HG03139 (cell line): Measurements from ENCODE around the gene COL25A1.
"Not testable (repeated sequence)": the region's sequence is repeated elsewhere in the genome, so short reads cannot be mapped to it uniquely, and the experiment has no call there.

Source experiments
- ATAC-seq: cut with Tn5 transposase; IDR thresholded peaks from one replicate; pipeline ENCODE4 v1.9.1; 2021; ENCODE audit not compliant: unreplicated experiment

Gene COL25A1

DNA sequence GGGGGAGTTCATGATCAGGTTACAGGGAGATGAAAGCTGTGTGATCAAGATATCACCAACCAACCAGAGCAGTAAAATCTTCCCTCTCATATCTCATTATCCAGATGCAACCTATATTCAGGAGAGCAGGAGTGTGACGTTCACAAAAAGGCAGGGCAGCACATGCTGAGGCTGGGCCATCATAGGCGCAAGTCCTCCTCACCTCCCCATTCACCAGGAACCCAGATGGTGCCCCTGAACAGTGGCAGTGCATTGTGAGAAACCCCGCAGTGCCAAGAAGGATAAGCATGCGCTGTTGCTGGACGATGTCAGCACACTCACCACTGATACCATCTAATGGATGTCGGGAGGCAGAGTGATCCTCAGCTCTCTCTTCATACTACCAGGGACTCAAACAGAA is 170.9 kb downstream of the COL25A1 start:
- ATAC-seq = no peak

DNA sequence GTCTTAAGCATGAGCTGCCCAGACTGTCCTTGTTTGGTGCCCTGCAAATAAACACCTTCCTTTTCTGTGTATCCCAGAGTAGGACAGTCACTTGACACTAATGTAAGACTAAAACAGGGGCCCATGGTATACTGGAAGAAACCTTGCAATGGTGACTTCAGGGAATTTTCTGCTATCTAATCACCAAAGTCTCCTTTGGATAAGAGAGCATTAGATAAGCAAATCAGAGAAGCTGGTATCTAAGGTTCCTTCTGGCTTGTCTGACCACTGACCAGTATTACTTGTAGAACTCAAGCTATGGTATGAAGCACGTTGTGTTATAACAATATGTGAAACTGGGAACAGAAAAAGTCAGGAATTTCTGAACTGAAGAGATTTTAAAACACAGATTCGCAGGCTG is 173.9 kb downstream of the COL25A1 start:
- ATAC-seq = no peak

DNA sequence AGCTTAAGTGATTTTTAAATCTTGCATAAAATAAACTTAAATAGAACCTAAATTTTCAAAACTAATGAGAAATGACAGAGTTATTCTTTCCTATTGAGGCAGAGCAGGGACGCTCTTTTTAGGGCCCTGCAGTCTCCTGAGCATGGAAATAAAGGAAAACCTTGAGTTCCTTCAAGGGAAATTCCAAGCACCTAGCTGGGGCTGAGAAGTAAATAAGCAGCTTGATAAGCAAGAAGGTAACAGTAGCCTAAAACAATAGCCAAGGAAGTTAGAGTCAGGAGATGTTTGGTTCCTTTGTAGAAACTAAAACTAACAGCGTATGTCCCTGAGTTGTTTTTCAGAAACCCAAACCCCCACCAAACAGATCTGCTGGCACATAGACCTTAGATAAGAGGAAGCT is 174.6 kb downstream of the COL25A1 start:
- no peak for ATAC-seq

DNA sequence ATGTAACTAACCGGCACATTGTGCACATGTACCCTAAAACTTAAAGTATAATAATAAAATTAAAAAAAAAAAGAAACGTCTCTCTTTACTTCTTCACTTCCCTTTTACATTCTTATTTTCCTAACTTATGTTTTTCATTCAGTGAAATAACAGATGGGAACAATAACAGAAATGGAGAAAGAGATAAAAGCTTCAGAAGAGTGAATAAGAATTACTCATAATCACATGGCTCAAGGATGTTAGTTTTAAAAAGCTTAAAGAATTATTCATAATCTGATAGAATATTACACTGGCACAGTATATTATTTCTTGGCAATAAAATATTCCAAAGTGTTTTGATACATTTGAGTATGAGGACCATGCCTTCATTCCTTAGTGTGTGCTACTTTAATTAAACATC is 175.6 kb downstream of the COL25A1 start:
- ATAC-seq = no peak

DNA sequence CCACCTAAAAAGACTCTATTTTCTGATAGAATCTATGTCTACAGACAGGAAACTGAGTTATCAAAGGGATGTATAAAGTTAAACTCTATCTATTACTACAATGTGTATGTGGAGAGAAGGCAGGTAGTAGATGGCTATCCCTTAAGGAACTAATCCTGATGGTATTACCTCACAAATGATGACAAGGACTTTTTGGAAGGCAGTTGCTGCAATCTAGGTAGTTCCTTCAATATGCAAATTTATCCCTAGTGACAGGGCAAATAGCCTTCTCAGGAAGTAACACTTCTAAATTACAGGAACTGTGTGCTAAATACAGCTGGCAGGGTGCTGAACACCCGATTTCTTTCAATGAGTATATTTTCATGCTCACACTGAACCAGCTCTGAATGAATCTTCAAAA is 177.4 kb downstream of the COL25A1 start:
- no peak for ATAC-seq

DNA sequence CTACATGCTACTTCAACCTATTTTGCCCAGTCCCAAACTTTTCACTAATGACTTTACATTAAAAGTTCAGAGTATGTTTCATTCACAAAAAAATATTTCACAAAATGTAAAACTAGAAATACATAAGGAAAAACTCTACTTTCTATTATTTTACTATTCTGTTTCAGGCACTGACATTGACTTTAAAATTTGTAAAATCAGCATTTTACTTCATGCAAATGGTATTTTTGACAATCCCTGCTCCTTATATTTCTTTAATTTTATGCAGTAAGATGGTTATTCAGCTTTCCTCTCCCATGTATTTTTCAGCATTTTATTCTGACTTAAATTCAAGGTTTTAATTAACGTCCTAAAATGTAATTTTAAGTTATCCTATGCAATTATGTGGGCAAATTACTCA is 178.5 kb downstream of the COL25A1 start:
- ATAC-seq = no peak

DNA sequence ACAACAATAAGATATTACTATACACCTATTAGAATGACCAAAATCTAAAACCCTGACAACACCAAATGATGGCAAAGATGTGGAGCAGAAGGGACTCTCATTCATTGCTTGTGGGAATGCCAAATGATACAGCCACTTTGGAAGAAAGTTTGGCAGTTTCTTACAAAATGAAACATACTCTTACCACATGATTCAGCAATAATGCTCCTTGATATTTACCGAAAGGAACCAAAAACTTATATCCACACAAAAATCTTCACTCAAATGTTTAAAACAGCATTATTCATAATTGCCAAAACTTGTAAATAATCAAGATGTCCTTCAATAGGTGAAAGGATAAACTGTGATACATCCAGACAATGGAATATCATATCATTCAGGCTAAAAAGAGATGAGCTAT is 180.9 kb downstream of the COL25A1 start:
- ATAC-seq = no peak

DNA sequence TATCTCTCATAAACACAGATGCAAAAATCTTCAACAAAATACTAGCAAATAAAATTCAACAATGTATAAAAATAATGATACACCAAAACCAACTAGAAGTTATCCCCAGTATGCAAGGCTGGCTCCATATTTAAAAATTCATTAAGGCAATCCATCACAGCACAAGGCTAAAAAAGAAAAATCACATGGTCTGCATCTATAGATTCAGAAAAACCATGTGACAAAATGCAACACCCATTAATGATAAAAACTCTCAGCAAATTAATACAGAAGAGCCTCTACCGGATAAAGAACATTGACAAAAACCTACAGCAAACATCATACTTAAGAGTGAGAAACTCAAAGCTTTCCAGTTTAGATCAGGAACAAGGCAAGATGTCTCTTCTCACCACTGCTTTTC is 182.6 kb downstream of the COL25A1 start:
- no peak for ATAC-seq

DNA sequence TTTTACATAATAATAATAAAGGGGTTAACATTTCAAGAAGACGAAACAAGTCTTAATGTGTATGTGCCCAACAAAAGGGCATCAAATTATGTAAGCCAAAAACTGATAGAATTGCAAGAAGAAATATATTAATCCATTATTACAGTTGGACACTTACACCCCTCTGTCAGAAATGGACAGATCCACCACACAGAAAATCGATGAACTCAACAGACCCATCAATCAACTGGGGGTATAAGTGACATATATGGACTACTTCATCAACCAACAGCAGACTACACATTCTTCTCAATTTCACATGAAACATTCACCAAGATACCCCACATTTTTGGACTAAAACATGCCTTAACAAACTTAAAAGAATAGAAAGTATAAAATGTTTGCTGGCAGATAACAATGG is 183.8 kb downstream of the COL25A1 start:
- ATAC-seq = no peak

DNA sequence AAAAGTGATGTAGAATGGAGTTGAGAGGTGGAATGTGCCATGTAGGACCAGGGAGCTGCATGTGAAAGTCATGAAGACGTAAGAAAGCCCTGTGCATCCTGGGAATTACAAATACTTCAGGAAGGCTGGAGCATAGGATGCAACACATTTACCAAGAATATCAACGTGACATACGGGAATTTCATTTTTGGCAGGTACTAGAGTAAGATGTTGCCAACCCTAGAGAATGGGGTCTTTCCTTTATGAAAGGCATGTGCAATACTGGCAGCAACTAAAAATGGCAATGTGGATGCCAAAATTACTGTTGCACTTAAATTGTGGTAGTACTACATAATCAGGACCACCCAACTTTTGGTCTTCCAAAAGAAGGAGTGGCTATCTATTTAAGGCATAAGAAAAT is 188.0 kb downstream of the COL25A1 start:
- ATAC-seq = no peak

DNA sequence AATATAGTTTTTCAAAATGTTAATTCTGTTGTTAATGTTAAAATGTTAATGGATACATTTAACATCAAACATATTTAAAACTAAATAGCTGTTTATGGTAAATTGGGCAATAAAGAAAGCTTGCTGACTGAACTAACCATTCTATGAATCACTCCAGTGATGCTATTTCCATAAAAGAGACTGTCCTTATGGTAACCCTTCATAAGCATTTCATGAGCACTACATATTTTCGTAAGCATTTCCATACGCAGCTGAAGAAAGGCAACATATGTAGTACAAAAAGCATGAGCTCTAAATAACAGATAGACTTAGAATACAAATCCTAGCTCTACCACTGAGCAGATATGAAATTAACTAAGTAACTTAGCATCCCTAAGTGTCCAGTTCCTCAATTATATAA is 188.9 kb downstream of the COL25A1 start:
- no peak for ATAC-seq

DNA sequence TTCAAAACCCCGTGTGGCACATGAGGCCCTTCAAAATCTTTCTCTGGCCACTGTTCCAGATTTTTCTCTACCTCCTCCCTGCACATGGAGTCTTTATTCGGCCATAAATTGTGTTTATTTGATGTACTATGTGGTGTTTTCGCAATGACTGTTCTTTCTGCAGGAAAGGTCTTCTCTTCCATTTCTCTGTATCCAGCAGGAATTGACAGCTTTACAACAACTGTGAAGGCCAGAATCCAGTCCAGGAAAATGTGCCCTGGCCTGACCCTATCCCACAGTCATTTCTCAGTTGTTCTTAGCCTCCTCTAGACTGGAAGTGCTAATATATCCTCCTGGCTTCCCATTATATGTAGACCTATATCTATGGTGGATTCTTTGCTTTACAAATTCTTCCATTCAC is 191.4 kb downstream of the COL25A1 start:
- no peak for ATAC-seq

DNA sequence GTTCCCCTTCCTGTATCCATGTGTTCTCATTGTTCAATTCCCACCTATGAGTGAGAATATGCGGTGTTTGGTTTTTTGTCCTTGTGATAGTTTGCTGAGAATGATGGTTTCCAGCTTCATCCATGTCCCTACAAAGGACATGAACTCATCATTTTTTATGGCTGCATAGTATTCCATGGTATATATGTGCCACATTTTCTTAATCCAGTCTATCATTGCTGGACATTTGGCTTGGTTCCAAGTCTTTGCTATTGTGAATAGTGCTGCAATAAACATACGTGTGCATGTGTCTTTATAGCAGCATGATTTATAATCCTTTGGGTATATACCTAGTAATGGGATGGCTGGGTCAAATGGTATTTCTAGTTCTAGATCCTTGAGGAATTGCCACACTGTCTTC is 194.2 kb downstream of the COL25A1 start:
- ATAC-seq = not testable (repeated sequence)

DNA sequence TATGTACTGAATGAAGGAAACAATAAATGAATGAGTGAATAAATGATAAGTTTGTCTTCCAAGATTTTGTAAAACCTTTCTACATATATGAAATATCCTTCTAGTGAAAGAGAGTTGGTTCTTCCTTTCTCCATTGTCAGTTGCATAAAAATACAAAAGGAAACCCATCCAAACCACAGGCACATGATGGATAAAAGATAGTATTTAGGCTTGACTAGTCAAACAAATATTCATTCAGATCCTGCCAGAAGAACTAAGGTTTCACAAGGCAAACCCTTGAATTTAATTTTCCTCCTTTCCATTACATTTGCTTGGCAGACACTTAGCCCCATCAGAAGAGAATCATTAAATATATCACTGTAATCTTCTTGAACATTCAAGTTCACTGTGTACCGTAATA is 208.4 kb downstream of the COL25A1 start:
- no peak for ATAC-seq

DNA sequence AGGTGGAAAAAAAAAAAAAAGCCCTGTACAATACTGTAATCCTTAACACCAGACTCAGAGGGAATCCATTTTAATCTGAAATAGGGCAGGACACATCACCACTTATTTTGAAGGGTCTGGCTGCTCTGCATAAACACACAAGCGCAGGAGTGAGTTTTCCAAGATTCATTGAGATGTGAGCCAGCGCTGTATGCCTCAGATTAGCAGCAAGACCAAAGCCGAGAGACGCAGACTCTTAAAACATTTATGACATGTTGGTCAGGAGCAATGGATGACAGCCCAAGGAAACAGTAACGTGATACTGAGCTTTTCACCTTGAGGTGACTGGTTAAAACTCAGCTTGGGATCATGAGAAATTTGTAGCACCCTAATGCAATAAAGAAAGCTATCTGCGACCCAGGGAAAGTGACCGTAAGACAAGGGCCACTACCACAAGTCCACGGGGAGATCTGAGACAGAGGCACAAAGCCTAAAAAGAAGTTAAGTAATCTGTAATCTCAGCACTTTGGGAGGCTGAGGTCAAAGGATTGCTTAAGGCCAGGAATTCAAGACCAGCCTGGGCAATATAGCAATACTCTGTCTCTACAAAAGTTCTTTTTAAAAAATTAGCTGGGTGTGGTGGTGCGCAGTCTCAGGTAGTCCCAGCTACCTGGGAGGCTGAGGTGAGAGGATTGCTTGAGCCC is 210.6 kb downstream of the COL25A1 start:
- no peak for ATAC-seq

DNA sequence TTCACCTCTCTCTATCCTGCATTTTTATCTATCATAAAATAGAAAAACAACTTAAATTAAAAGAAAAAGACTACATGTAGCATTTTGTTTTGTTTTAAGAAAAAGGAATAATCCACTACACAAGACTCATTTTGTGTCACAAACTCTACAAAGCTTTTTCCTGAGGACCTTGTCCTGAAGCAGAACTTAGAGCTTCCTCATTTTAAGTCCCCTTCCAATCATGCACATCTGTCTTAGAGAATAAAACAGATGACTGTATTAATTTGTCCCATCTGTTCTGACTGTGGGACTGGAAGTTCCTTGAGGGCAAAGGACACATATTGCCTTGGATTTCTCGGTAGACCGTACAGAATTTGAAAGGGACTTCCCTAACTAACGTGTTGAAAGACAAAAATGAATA is 218.5 kb downstream of the COL25A1 start:
- no peak for ATAC-seq

DNA sequence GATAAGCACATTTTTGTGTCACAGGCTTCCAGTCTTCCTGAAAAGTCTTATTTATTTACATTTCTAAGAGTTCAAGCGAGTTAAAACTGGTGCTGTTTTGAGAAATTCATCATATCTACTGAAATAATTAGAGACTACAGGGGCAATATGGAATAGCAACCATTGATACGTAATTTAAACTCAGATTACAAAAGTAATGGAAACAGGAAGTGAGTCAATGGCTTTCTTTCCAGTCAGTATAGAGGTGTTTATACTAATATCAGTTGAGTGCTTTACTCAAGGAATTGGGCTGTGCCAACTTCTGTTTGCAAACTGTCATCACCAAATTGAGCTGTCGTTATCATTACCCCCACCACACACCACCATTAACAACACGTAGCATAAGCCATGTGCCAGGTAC is 222.7 kb downstream of the COL25A1 start:
- no peak for ATAC-seq

DNA sequence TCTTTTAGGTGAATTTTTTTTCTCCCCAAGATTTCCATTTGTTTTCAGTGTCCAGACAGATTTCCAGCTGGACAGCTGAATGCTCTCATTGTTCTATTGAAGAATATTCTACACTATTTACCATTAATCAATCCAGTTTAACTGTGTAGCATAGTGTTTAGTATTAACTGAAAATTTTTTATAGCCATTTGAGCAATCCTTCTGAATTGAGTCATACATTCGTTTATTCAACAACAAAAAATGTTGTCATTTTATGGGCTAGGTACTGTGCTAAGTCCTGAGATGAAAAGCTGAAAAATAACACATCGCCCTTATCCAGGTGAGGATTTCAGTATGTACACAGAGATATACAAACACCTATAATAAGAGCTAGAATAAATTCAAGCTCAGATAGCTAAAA is 223.3 kb downstream of the COL25A1 start:
- ATAC-seq = no peak

DNA sequence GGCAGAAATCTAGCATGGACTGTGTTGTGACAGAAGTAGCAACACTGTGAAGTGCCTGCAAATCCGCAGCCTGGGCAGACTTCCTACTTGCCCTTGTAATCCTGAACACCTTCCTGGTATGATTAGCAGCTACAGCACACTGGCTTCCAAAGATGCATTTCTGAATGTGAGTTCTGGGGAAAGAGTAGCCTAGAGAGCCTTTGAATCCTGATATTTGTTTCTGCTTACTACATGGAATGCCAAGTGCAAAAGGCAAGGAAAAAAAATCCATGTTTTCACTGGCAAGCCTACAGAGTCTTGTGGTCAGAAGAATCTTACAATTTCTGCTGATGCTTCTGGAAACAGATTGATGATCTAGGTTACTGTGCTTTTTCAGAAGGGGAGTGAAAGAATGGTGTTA is 223.7 kb downstream of the COL25A1 start:
- no peak for ATAC-seq

DNA sequence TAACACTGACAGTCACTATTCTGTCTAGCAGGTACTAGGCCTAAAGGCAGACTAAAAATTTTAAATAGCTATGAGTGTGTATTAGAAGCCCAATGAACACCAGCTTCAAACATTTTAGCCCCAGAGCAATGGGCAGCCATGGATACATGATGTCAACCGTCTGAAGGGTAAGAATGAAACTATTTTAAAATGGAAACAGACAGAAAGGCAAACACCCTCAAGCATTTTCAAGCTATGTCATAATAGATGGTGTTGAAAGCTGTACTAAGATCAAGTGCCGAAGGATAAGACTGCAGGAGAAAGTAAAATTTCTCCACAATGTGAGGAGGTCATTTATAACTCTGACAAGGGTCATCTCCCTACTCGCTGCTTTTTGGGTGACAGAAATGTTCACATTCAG is 225.0 kb downstream of the COL25A1 start:
- ATAC-seq = no peak

DNA sequence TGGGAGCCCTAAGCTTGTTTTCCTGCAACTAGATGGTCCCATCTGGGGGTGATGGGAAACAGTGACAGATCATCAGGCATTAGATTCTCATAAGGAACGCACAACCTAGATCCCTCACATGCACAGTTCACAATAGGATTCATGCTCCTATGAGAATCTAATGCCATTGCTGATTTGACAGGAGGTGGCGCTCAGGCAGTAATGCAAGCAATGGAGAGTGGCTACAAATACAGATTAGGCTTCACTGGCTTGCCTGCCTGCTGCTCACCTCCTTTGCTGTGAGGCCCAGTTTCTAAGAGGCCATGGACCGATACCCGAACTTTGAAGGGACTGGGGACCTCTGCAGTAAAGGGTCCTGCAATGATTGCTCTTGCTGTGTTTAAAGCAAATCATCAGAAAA is 225.7 kb downstream of the COL25A1 start:
- not testable (repeated sequence) for ATAC-seq

DNA sequence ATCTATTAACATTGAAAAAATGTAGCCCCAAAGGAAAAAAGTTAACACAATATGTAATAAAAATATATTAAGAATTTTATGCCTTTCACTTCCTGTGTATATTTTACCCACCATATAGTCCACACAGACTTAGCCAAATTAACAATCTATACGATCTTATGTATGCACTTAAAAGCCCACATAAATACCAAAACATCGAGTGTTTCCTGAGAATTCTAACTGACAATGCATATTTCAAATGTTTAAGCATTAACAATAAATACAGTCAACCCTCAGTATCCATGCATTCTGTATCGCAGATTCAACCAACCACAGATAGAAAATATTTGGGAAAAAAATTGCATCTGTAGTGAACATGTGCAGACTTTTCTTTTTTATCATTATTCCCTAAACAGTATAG is 226.8 kb downstream of the COL25A1 start:
- no peak for ATAC-seq

DNA sequence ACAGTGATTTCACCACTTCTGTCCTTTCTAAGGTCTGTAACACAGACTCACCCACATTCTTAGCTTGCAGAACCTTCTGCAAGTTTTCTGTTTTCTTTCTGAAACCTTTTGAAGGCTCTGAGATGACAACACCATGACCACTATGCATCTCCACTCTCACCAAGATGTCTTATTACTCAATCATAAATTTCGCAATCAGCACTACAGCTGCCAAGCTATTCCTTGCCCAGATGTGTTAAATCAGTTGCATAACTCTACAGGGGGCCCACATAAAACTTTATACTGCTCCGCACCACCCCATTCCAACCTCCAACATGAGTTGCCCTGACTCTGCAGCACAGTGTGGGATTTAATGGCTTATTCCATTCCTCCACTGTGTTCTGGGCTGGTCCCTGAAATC is 229.9 kb downstream of the COL25A1 start:
- ATAC-seq = no peak

DNA sequence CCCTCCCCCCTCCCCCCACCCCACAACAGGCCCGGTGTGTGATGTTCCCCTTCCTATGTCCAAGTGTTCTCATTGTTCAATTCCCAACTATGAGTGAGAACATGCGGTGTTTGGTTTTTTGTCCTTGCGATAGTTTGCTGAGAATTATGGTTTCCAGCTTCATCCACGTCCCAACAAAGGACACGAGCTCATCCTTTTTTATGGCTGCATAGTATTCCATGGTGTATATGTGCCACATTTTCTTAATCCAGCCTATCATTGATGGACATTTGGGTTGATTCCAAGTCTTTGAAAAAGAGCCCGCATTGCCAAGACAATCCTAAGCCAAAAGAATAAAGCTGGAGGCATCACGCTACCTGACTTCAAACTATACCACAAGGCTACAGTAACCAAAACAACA is 231.8 kb downstream of the COL25A1 start:
- not testable (repeated sequence) for ATAC-seq
